HepG2 (cell line): Measurements from ENCODE around the gene KIRREL3. TPM values are rescaled to one million over a fixed set of nuclear protein-coding genes. Genes with fewer than 3 reads are reported as not detected.

Experiments used
- ATAC-seq: fragments of 200-7000 bp; cut with Tn5 transposase; 3 replicates; pipeline ENCODE4 v1.9.1; 2020; ENCODE audit warnings: mild to moderate bottlenecking, moderate library complexity
- BruUV-seq: library from RNA; stranded (reverse); fragments of 400-500 nt; replicated peaks from 2 replicates; lab custom pipeline; 2021; lab: Mats Ljungman, UMichigan
- CTCF ChIA-PET: fragments of 300-600 bp; formaldehyde crosslinking; extraction: SDS; loops from one replicate; lab custom pipeline; 2021; ENCODE audit warnings: low total read pairs, inconsistent platforms, low intra/inter-chr PET ratio; lab: Yijun Ruan, JAX
- POLR2A ChIA-PET: fragments of 350-600 bp; sonication (Branson Sonifier 250); formaldehyde crosslinking; loops from one replicate; lab custom pipeline; 2020; ENCODE audit warnings: antibody characterized with exemption, inconsistent platforms; lab: Yijun Ruan, JAX
- DNase-seq: peaks from one replicate; pipeline ENCODE4 v3.0.0-alpha.2; 2015; ENCODE audit warnings: low spot score
- FAIRE-seq: peaks from 3 replicates; lab custom pipeline; 2011; peaks lifted over from hg19 to GRCh38; lab: Jason Lieb, UNC
- H2AFZ ChIP-seq: one replicate; pipeline ENCODE4 v1.6.1; 2011; ENCODE audit warnings: low read length, inconsistent platforms
- H3K27ac ChIP-seq: fragments of 300-600 bp; 3 replicates; pipeline ENCODE4 v1.8.0; 2011; ENCODE audit warnings: mixed run types, mild to moderate bottlenecking, mixed read lengths, low read length, inconsistent platforms; ENCODE audit not compliant: insufficient read depth; ENCODE audit errors: extremely low read length
- H3K27me3 ChIP-seq, 2 experiments: fragments of 200-600 bp in 1 of 2; 2 replicates in 1 of 2; 3 replicates in 1 of 2; pipeline versions ENCODE4 v1.6.0 to v1.8.0; 2011; ENCODE audit warnings: low read length in 2 of 2, mild to moderate bottlenecking in 2 of 2, moderate library complexity in 2 of 2, inconsistent platforms in 1 of 2; ENCODE audit not compliant: insufficient read depth in 2 of 2, control insufficient read depth in 1 of 2
- H3K36me3 ChIP-seq, 2 experiments: fragments of 200-600 bp in 1 of 2; replicated peaks in 1 of 2; 2 replicates in 1 of 2; 3 replicates in 1 of 2; pipeline versions ENCODE4 v1.5.1 to v1.8.0; 2011; ENCODE audit warnings: low read length in 2 of 2, inconsistent platforms in 1 of 2; ENCODE audit not compliant: insufficient read depth in 2 of 2, control insufficient read depth in 1 of 2
- H3K4me1 ChIP-seq: 2 replicates; pipeline ENCODE4 v1.5.1; 2012; ENCODE audit warnings: low read length, inconsistent platforms; ENCODE audit not compliant: insufficient read depth
- H3K4me2 ChIP-seq: 2 replicates; pipeline ENCODE4 v1.6.0; 2011; ENCODE audit warnings: low read depth, low read length, inconsistent platforms
- H3K4me3 ChIP-seq, 3 experiments: fragments of 200-600 bp in 1 of 3; sonication (generic), shearing (Covaris generic) in 1 of 3; replicated peaks in 1 of 3; 2 replicates each; pipeline ENCODE4 v1.5.1; 2011 to 2016; ENCODE audit warnings: low read length in 3 of 3, inconsistent platforms in 2 of 3, low read depth in 2 of 3, mild to moderate bottlenecking in 2 of 3, control low read depth in 1 of 3, mixed read lengths in 1 of 3; ENCODE audit not compliant: insufficient read depth in 1 of 3
- H3K79me2 ChIP-seq: one replicate; pipeline ENCODE4 v1.6.1; 2011; ENCODE audit warnings: low read length, inconsistent platforms; ENCODE audit not compliant: insufficient read depth
- H3K9ac ChIP-seq: 2 replicates; pipeline ENCODE4 v1.6.0; 2011; ENCODE audit warnings: mild to moderate bottlenecking, low read depth, low read length, inconsistent platforms; ENCODE audit not compliant: insufficient read depth
- H3K9me3 ChIP-seq: 2 replicates; pipeline ENCODE4 v1.5.1; 2012; ENCODE audit warnings: mild to moderate bottlenecking, low read length
- H4K20me1 ChIP-seq: 2 replicates; pipeline ENCODE4 v1.6.0; 2011; ENCODE audit warnings: inconsistent platforms, mild to moderate bottlenecking, low read length, moderate library complexity; ENCODE audit not compliant: insufficient read depth
- BHLHE40 ChIP-seq: IDR thresholded peaks from 2 replicates; pipeline ENCODE4 v1.6.1; 2011; ENCODE audit warnings: low read length, improper control_type of control experiment
- BORCS8-MEF2B ChIP-seq: sonication (generic); formaldehyde crosslinking; IDR thresholded peaks from 2 replicates; pipeline ENCODE4 v1.8.0; 2022; ENCODE audit warnings: mild to moderate bottlenecking, missing genetic modification reagents
- EHMT2 ChIP-seq: fragments of 200-600 bp; sonication (generic); IDR thresholded peaks from 2 replicates; pipeline ENCODE4 v1.7.0; 2017; ENCODE audit warnings: antibody characterized with exemption, low read depth, low read length, borderline replicate concordance
- FOXK2 ChIP-seq: fragments of 450-650 bp; IDR thresholded peaks from 2 replicates; pipeline ENCODE4 v1.6.1; 2016
- FOXO1 ChIP-seq: sonication (generic); formaldehyde crosslinking; IDR thresholded peaks from 2 replicates; pipeline ENCODE4 v1.4.0; 2020; ENCODE audit warnings: missing genetic modification reagents
- GLI4 ChIP-seq: sonication (generic); formaldehyde crosslinking; IDR thresholded peaks from 2 replicates; pipeline ENCODE4 v1.5.1; 2020; ENCODE audit warnings: missing genetic modification reagents, mild to moderate bottlenecking, moderate library complexity, borderline replicate concordance
- HNF4A ChIP-seq: sonication (generic); formaldehyde crosslinking; IDR thresholded peaks from 2 replicates; pipeline ENCODE4 v1.4.0; 2020; ENCODE audit warnings: missing genetic modification reagents
- JUN ChIP-seq: sonication (generic); formaldehyde crosslinking; IDR thresholded peaks from 2 replicates; pipeline ENCODE4 v1.4.0; 2020; ENCODE audit warnings: mild to moderate bottlenecking, missing genetic modification reagents
- MLXIP ChIP-seq: sonication (generic); formaldehyde crosslinking; IDR thresholded peaks from 2 replicates; pipeline ENCODE4 v1.9.0; 2021; ENCODE audit warnings: missing genetic modification reagents, borderline replicate concordance
- MTA3 ChIP-seq: sonication (generic); formaldehyde crosslinking; IDR thresholded peaks from 2 replicates; pipeline ENCODE4 v1.4.0; 2020; ENCODE audit warnings: missing genetic modification reagents
- PATZ1 ChIP-seq: sonication (generic); formaldehyde crosslinking; IDR thresholded peaks from 2 replicates; pipeline ENCODE4 v1.4.0; 2020; ENCODE audit warnings: missing genetic modification reagents
- RFXANK ChIP-seq: IDR thresholded peaks from 2 replicates; pipeline ENCODE4 v1.6.1; 2016
- RFXAP ChIP-seq: sonication (generic); formaldehyde crosslinking; IDR thresholded peaks from 2 replicates; pipeline ENCODE4 v1.4.0; 2020; ENCODE audit warnings: missing genetic modification reagents, borderline replicate concordance
- SMAD3 ChIP-seq: sonication (generic); formaldehyde crosslinking; IDR thresholded peaks from 2 replicates; pipeline ENCODE4 v1.4.0; 2020; ENCODE audit warnings: missing genetic modification reagents
- TARDBP ChIP-seq: sonication (generic); formaldehyde crosslinking; IDR thresholded peaks from 2 replicates; pipeline ENCODE4 v1.8.0; 2022; ENCODE audit warnings: mild to moderate bottlenecking, missing genetic modification reagents
- ZNF180 ChIP-seq: sonication (generic); formaldehyde crosslinking; IDR thresholded peaks from 2 replicates; pipeline ENCODE4 v1.4.0; 2020; ENCODE audit warnings: low read depth, missing genetic modification reagents, borderline replicate concordance
- ZNF569 ChIP-seq: sonication (generic); formaldehyde crosslinking; IDR thresholded peaks from 2 replicates; pipeline ENCODE4 v1.5.0; 2020; ENCODE audit warnings: mild to moderate bottlenecking, missing genetic modification reagents, moderate library complexity, borderline replicate concordance
- WGBS: methylation state at CpG from one replicate; pipeline ENCODE4 v1.1.6; 2017; ENCODE audit warnings: low lambda C conversion rate; 5-methylcytosine and 5-hydroxymethylcytosine counted together
- in situ Hi-C: cut with HindIII; loops from 2 replicates; pipeline ENCODE4 v1.10.0; 2017; ENCODE audit warnings: low pct_unique_long_range_greater_than_20kb; ENCODE audit not compliant: extremely low pct_ligation_motif_present
- intact Hi-C: fragments of 100-400 bp; cut with micrococcal nuclease; formaldehyde crosslinking; loops from one replicate; pipeline ENCODE4 v1.10.0; 2022; ENCODE audit not compliant: unreplicated experiment
- polyA plus RNA-seq, 8 experiments: library from polyadenylated mRNA; depleted of rRNA in 3 of 8; stranded (reverse) in 7 of 8; unstranded in 1 of 8; fragments of >200 nt; fragmentation: Illumina TruSeq in 4 of 8; extraction: Trizol in 4 of 8; gene quantifications; 2 replicates each; pipeline versions ENCODE4 v1.2.1 to v1.2.3, GENCODE V29; 2011 to 2016; ENCODE audit warnings: low read depth in 4 of 8, missing spikeins in 1 of 8, mixed read lengths in 1 of 8; ENCODE audit not compliant: insufficient read depth in 1 of 8
- total RNA-seq, 5 experiments: library from RNA; depleted of rRNA; stranded (reverse); fragments of >200 nt; fragmentation: Illumina TruSeq; extraction: Trizol; gene quantifications; 2 replicates each; pipeline ENCODE4 v1.2.3, GENCODE V29; 2016; ENCODE audit warnings: low read depth in 1 of 5

Gene KIRREL3
- total and polyA plus RNA-seq, 2 of the 13 experiments (the other 11 are each of a cell fraction or from before 2014, with no cell fraction given), result not detected

- no peaks in the 10 kb centered on the region for H3K36me3 ChIP-seq
- no peak overlapping the region for H3K27ac ChIP-seq
- no peak overlapping the region for H2AFZ ChIP-seq
- POLR2A ChIA-PET, result interaction anchor here (1.0 kb wide), 1 partner anchor 41 kb away, joined by 3 read pairs; no protein-coding TSS in a partner anchor
- ATAC-seq, result no peak
- H3K4me2 ChIP-seq, result no peak overlapping the region
- DNase-seq, result no peak
- H3K4me3 ChIP-seq, result no peak overlapping the region
- in situ Hi-C loops (loop anchor here (10.0 to 25.0 kb wide), 3 partner anchors 165 to 1722 kb away; no protein-coding TSS in a partner anchor), intact Hi-C loops (loop anchor here (10.0 kb wide), 1 partner anchor 165 kb away; no protein-coding TSS in a partner anchor)
- CTCF ChIA-PET, result interaction anchor here (0.6 to 3.2 kb wide), 4 partner anchors 13 to 905 kb away, joined by 3 to 19 read pairs (median 10); no protein-coding TSS in a partner anchor
- TF ChIP-seq GLI4 (CRISPR knock-in tag) (no peak), BHLHE40 (no peak), MTA3 (no peak), RFXAP (no peak), ZNF180 (no peak), ZNF569 (no peak), SMAD3 (CRISPR knock-in tag) (no peak), FOXK2 (no peak), JUN (CRISPR knock-in tag) (no peak)
- FAIRE-seq, result no peak
- WGBS, result 53% methylated on average over 21 of the region's 22 CpGs
- H3K9me3 ChIP-seq, result no peaks in the 10 kb centered on the region
- H3K9ac ChIP-seq, result no peak overlapping the region
- peaks cover 6% of the 10 kb centered on the region; the same call in 1 of the 2 replicates for H3K4me1 ChIP-seq
- H3K79me2 ChIP-seq, result no peaks in the 10 kb centered on the region
- H4K20me1 ChIP-seq, result no peaks in the 10 kb centered on the region
- peaks cover 0 to 22% of the 10 kb centered on the region in 2 experiments; a peak in 2 of 5 replicates for H3K27me3 ChIP-seq
- no TSS peak for BruUV-seq
Measured at GRCh38 chr11:126440276-126440675, 560.3 kb downstream of the KIRREL3 start.

- no peak for DNase-seq
- BruUV-seq, result no TSS peak
- intact Hi-C loops (no loop called here), in situ Hi-C loops (loop anchor here (10.0 to 25.0 kb wide), 2 partner anchors 906 to 1724 kb away; no protein-coding TSS in a partner anchor)
- no peak overlapping the region for H3K4me2 ChIP-seq
- no peak overlapping the region for H3K27ac ChIP-seq
- no peaks in the 10 kb centered on the region for H3K36me3 ChIP-seq
- H3K4me1 ChIP-seq, result peaks cover 6% of the 10 kb centered on the region; the same call in 1 of the 2 replicates
- POLR2A ChIA-PET, result no interaction called here
- H3K27me3 ChIP-seq, result peaks cover 0 to 19% of the 10 kb centered on the region in 2 experiments; a peak in 2 of 5 replicates
- H4K20me1 ChIP-seq, result no peaks in the 10 kb centered on the region
- WGBS, result 18% methylated on average over 4 of the region's 5 CpGs
- CTCF ChIA-PET, result no interaction called here
- H3K4me3 ChIP-seq, result no peak overlapping the region
- H3K9me3 ChIP-seq, result no peaks in the 10 kb centered on the region
- H2AFZ ChIP-seq, result no peak overlapping the region
- H3K79me2 ChIP-seq, result no peaks in the 10 kb centered on the region
- H3K9ac ChIP-seq, result no peak overlapping the region
- ATAC-seq, result no peak
- no peak for FAIRE-seq
- TF ChIP-seq RFXANK (CRISPR knock-in tag), result no peak
- TF ChIP-seq HNF4A (CRISPR knock-in tag), result no peak
- TF ChIP-seq MLXIP (CRISPR knock-in tag), result no peak
- no peak for TF ChIP-seq EHMT2
- TF ChIP-seq FOXO1 (CRISPR knock-in tag), result no peak
- no peak for TF ChIP-seq TARDBP (CRISPR knock-in tag)
- no peak for TF ChIP-seq BORCS8-MEF2B (CRISPR knock-in tag)
- no peak for TF ChIP-seq PATZ1 (CRISPR knock-in tag)
Measured at GRCh38 chr11:126438691-126439090, 561.9 kb downstream of the KIRREL3 start.
